ENCODE measurements around the gene WFDC1.

WFDC1 gene

GRCh38 chr16:84294531-84295142 is at the start of gene WFDC1:
Gene WFDC1 (plus strand): TSS chr16:84294878. CDS start chr16:84294972, 94 bp downstream.
- DNase-seq: no peak

DNA sequence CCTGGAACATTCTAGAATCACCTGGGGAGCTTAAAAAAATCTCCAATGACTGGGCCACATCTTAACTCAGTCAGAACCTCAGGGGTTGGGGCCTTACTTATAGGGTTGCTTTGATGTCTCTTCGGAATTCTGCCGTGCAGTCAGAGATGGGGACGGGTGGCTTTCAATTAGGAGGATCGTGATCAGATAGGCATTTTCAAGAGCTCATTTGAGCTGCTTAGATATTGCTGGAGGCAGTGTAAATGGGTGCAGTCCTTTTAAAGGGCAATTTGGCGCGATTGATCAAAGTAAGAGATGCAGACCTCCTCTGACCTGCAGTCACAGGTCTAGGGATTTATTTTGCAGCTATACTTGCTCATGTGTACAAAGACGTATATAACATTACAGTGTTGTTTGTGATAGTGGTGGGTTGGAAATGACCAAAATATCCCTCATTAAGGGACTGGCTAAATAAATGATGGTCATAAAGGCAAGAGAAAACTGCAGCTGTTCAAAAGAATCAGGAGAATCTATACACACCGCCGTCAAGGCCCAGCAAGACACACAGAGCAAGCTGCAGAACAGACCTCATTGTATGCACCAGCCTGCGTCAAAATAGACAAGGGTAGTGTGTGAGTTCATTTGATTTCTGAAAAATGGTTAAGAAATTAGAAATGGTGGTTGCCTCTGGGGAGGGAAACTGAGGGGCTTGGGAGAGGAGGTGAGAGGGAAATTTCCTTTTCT is 48.6 kb upstream of the WFDC1 start:
- DNase-seq: no peak

- DNase-seq: no peak
These were observed 48.0 kb upstream of the WFDC1 start for GRCh38 chr16:84246679-84247077.

- no peak for DNase-seq
These were observed 47.3 kb upstream of the WFDC1 start for GRCh38 chr16:84247331-84247730.

DNA sequence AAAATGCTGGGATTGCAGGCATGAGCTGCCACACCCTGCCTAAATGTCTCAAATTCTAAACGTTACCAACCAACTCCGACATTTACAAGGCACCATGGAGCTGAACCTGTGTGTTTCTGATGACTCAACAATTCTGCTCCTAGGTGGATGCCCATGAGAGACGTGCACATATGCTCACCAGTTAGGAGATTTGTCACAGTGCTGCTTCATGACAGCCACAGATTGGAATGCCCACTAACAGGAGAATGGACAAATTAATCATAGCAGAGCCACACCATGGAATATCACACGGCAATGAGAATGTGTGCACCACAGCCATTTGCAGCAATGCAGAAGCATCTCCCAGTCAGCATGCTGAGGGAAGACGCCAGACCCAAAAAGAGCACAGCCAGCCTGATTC is 46.8 kb upstream of the WFDC1 start:
- DNase-seq: no peak

DNA sequence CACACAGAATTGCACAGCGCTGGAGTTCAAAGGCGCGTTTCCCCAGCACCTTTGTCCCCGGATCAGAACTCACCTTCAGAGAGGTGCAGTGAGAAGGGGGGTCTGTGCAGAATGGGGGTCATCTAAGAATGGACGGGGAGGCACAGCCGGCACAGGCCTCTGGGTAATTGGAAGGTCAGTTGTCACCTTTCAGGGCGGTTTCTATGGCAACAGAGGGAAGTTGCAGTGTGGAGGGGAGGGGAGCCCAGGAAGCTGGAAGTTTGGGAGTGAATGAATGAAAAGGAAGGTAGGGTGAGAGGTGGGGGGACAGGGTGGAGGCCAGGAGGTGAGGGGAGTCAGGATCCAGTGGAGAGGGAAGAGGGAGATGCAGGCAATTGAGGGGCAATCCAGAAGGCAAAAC is 42.5 kb upstream of the WFDC1 start:
- no peak for DNase-seq

DNA sequence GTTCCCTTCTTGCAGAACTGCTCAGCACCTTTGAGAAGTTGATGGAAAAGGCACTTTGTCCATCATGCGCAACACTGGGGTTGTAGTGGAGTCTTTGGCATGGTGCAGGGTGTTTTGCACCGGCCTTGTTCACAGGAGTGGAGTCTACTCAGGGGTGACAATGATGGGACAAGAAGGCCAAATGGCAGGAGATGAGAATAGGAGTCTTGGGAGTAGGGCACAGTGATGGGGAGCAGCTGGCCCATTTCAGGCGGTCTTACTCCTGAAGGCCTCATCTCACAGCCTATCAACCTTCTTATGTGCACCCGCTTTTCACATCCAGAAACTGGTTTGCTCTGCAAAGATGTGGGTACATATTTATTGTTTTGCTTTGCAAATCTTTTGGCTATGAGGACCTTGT is 41.5 kb upstream of the WFDC1 start:
- DNase-seq: no peak

GRCh38 chr16:84254062-84254461 is 40.6 kb upstream of the WFDC1 start:
- DNase-seq: no peak

GRCh38 chr16:84255050-84255810 is 39.4 kb upstream of the WFDC1 start:
- DNase-seq: no peak

DNA sequence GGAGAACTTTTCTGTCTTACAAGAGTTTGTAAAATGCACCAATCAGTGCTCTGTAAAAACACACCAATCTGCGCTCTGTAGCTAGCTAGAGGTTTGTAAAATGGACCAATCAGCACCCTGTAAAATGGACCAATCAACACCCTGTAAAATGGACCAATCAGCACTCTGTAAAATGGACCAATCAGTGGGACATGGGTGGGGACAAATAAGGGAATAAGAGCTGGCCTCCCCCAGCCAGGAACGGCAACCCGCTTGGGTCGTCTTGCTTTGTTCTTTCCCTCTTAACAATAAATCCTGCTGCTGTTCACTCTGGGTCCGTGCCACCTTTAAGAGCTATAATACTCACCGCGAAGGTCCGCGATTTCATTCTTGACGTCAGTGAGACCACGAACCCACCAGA is 36.4 kb upstream of the WFDC1 start:
- no peak for DNase-seq

DNA sequence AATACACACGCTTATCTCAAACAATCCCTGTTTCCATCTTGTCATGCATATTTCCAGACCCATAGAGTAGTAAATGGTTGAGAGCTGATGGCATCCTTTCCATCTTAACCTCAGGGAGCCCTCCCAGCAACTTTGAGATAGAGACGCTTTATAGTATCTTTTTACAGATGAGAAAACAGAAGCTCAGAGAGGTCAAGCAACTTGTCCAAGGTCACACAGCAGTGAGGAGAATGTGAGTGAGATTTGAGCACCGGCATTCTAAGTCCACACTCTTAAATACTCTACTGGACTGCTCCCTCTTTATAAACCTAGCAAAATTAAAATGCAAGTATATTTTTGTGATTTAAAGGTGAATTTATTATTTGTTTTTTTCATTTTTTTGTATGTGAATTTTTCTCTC is 35.0 kb upstream of the WFDC1 start:
- no peak for DNase-seq

DNA sequence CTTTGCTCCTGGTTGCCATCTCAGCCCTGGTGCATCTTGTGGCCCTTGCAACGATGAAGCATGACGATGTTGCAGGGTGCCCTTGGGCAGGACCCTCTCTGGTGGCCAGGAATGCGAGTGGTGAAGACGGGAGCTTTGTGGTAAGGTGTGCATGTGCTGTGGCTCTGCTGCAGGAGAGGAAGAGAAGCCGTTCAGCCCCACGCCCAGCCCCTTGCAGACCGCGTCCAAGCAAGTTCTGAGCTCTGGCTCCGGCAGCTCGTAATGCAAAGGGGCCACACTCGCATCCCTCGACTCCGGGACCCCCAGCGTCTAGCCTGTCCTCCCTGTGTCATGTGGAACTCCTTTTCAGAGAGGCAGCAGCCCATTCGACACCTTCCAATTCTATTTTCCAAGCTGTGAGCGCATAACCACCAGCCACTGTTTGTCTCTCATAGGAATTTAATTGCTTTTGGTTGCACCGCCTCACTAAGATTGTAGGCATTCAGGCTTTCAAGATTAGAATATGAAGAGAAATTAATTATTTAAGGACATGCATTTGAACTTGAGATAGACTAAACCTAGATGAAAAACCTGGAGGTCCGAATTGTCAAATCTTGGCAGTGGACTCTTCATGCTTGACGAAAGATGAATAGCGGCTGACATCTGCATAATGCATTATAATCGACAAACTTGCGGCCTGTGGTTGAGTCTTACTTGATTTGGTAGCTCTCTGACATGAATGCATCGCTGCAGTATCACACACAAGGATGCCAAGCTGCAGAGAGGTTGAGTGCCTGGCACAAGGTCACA is 33.7 kb upstream of the WFDC1 start:
- DNase-seq: no peak

GRCh38 chr16:84262031-84262430 is 32.6 kb upstream of the WFDC1 start:
- no peak for DNase-seq

DNA sequence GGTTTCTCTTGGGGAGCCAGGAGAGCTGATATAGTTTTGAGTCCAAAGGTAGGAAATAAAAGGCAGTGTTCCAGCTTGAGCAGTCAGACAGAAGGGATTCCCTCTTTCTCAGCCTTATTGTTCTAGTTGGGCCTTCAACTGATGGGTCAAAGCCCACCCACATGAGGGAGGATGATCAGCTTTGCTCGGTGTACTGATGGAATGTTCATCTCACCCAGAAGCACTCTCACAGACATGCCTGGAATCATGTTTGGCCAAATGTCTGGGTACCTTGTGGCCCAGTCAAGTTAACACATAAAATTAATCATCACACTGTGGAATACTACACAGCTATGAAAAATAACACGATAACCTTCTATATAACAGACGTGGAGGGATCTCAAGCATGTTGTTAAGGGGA is 31.7 kb upstream of the WFDC1 start:
- DNase-seq: no peak

- no peak for DNase-seq
These were observed 28.2 kb upstream of the WFDC1 start for GRCh38 chr16:84266451-84266850.

DNA sequence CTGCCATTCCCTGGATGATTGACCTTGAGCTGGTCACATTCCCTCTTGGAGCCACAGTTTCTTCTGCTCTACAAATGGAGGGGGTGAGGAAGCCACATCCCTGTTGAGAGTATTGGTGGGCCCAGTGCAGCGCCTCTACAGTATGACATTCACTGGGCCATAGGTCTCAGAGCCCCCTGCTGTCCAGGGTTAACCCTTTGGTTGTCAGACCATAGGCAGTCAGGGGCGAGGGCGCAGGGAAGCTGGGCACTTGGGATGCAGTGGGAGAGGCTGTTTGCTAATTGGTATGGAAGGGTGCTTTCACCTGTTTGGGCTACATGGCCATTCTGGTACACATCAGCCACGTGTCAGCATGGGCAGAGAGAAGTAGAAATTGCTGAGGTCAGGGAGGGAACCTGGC is 27.3 kb upstream of the WFDC1 start:
- no peak for DNase-seq

DNA sequence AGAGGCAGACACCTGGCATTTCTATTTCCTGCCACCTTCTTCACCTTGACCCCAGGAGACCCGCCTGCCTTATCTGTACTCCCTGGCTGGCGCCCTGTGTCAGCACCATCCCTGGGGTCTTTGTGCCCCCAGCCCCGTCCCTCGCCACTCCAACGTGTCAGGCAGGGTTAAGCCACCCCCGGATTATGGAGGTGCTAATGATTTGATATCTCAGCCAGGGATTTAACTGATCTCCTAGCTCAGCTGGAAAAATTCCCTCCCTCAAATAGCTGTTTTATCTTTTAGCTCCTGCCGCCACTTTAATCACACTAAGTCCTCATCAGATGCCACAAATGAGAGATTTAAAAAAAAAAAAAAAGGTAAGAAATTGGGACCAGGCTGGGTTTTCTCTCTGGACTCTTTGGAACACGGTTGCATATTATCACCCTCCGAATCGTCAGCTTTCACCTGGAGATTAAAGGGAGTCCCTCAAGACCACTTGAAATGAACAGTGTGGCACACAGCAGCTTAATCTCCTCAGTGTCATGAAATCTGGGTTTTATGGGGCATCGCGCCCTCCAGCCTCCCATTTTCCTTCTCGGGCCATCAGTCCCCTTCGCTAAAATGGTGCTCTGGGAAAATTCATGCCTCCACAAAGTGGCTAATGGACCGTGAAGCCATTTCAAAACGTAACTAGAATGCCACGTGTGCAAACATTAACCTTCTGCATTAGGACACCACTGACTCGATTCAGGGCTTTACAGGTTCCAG is 26.2 kb upstream of the WFDC1 start:
- no peak for DNase-seq

DNA sequence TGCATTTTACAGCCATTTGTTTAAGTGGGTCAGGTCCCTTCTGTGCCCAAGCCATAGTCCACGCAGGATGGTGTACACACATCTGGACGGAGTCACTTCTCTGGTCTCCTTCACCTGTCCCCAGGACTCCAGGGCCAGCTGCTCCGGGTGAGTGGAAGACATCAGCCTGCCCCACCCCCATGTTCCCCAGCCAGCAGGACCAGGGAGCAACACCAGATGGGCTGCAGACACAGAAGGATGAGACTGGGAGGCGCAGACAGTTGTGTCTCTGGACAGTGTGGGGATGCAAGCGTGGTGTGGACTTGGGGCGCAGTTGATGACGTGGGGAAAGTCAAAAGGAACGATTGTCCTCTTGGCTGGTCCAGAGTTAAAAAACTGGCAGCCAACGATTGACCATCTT is 24.6 kb upstream of the WFDC1 start:
- DNase-seq: no peak

DNA sequence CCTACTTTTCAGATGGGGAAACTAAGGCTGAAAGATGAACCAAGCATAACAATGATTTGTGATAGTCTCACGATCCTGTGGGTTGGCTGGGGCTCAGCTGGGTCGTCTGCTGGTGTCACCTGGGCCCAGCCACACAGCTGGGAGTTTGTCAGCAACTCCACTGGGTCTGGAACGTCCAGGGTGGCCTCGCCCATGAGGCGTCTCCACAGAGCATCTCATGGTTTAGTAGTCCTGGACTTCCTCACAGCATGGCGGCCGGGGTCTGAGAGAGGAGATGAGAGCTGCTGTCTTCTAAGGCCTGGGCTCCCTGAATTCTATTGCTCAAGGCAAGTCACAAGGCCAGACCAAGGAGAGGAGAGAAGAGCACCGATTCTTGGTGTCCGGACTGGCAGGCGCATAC is 24.1 kb upstream of the WFDC1 start:
- no peak for DNase-seq

GRCh38 chr16:84271037-84271436 is 23.6 kb upstream of the WFDC1 start:
- no peak for DNase-seq

GRCh38 chr16:84271866-84272265 is 22.8 kb upstream of the WFDC1 start:
- DNase-seq: no peak

DNA sequence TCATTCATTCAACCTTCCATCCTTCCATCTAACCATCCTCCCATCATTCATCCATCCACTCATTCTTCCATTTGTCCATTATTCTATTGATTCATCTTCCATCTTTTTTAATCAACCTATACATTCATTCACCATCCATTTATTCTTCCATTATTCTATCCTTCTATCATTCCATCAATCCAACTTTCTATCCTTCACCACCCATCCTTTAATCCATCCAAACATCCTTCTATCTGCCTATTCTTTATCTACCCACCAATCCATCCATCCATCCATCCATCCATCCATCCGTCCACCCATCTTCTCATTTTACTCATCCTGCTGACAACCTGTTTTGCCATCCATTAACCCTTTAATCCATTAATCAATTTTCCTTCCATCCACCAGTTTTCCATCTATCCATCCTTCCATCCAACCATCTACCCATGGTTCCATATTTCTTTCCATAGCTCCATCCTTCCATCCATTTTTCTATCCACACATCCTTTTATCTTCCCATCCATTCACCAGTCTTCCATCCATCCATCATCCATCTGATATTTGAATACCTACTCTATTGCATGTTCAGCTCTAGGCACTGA is 21.8 kb upstream of the WFDC1 start:
- DNase-seq: no peak
